GM21515 (cell line): ENCODE results near the gene XYLT1.

Source experiments
- ATAC-seq: cut with Tn5 transposase; IDR thresholded peaks from one replicate; pipeline ENCODE4 v1.9.1; 2021; ENCODE audit not compliant: unreplicated experiment

XYLT1 gene

DNA sequence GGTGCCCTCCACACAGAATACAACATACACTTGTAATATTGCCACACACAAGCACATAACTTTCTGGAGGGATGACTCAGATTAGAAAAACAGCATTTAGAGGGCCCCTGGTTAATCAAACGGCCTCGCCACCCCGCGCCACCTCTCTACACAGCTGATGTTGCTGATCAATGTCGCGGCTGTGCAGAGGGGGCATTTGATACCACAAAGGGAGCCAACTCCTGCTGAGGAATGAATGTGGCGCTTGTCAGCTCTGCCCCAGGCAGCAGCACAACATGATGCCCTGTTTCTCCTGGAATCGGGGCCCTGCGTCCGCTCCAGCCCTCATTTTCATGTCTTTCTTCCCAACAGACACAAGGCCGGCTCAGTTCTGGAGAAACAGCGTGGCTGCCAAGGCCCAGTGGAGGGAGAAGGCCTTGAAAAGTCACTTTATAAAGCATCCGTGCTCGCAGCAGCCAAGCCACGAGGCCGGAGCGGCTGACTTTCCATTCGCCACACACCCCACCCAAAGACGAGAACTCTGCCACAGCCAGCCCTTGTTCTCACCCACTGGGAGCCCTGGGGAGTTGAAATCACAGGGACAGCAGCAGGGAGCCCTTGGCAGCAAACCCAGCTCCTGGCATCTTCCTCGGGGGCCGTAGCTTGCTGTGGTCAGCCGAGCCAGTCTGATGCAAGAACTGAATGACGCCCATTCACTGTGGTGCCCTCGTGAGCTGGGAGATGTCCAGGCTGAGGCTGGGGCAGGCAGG lies 65.6 kb downstream of the XYLT1 start:
- ATAC-seq, result no peak

DNA sequence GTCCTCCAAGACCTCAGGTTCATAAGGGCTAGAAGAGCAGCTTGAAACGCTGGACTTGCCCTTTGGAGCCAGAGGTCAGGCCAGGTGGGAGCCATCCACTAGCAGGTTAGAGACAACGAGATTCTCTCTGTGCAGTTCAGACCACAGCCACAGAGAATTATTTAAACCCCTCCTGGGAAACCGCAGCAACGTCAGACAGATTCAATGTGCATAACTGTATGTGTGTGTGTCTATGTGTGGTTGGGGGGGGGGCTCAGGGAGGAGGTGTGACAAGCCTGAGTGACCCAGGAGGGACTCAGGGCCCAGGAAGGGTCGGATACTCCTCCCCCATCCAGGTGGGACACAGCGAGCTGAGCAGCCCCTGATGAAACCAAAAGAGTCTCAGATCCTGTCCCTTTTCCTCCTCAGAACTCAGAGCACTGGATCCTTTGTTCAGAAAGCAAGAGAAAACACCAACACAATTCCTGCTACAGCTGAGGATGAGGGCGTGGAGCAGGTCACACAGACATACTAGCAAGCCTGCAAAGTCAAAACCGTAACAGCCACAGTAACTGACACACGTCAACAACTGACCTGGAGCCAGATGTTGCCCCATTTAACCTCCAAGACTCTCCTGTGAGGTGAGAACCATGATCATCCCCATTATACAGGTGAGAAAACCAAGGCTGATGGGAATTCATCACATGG lies 66.8 kb downstream of the XYLT1 start:
- no peak for ATAC-seq

DNA sequence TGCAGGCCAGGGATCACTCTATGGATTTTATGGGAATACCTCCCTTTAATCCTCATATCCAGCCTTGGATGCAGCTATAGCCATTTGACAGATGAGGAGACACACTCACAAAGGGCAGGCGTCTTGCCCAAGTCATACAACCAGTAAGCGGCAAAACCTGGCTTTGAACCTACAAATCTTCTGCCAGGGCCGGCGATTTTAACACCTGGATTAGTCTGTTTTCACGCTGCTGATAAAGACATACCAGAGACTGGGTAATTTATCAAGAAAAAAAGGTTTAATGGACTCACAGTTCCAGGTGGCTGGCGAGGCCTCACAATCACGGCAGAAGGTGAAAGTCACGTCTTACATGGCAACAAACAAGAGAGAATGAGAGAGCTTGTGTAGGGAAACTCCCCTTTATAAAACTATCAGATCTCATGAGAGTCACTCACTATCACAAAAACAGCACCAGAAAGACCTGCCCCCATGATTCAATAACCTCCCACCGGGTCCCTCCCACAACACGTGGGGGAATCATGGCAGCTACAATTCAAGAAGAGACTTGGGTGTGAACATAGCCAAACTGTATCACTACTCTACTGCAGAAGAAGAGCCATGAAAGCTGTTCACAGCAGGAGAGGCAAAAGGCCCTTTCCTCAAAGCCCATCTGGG lies 67.5 kb downstream of the XYLT1 start:
- no peak for ATAC-seq

DNA sequence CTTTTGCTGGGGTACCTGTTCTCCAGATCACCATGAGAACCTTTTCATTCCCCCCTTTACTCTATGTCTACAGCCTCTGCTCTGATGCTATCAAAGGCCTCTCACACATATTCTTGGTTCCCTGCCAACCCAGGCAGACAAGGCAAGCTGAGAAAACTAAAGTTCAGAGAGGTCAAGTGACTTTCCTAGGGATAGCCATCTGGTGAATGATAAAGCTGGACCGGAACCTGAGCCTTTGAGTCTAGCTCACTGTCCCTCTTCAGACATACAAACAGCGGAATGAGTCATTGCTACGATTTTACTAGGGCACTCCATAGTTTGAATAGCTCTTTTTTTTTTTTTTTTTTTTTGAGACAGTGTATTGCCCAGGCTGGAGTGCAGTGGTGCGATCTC lies 73.3 kb downstream of the XYLT1 start:
- no peak for ATAC-seq

DNA sequence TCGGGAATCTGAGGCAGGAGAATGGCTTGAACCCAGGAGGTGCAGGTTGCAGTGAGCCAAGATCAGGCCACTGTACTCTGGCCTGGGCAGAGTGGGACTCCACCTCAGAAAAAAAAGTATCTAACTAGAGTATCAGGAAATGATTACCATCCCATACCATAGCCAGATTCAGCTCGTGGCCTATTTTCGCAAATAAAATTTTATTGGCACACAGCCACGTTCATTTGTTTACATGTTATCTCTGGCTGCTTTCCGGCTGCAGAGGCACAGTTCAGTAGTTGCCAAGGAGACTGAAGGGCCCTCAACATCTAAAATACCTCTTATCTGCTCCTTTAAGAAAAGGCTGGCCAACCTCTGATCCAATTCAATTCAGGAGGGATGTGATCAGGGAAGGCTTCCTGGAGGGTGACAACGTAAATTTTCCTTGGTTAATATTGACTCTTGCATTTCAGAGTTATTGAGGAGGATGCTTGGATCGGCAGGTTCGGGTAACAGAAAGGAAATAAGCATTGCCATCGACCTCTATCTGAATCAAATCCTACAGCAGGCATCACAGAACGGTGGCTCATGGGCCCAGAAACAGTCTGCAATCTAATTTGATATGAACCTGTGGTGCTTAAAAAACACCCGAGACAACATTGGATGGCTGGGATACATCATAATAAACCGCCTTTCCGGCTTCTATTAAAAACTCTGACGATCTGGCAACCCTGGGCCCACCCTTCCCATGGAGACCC lies 73.8 kb downstream of the XYLT1 start:
- ATAC-seq, result no peak

DNA sequence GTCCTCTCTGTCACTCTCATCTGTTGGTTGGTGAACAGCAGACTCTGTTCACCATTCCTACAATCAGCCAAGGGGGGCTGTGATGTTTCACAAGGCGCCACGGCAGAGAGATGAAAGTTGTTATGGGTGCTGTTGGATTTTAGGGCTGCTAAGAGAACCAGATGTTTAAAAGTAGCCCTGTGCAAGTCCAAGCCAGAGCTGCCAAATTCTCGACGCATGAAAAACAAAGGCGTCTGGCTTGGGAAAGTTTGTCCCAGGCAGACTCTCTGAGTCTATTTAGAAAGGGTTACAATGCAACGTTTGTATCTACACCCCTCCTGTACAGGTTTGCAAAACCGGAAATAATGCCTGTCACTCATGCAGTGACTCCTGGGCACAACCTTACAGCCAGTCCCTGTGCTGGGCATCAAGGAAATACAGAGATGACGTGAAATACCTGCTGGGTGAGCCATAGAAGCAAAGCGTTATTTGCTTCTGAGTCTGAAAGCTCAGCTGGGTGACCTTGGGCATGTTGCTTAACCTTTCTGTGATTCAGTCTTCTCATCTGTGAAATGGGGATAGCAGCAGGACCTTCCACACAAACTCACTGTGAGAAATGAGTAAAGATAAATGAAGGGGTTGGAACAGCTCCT lies 74.8 kb downstream of the XYLT1 start:
- no peak for ATAC-seq

DNA sequence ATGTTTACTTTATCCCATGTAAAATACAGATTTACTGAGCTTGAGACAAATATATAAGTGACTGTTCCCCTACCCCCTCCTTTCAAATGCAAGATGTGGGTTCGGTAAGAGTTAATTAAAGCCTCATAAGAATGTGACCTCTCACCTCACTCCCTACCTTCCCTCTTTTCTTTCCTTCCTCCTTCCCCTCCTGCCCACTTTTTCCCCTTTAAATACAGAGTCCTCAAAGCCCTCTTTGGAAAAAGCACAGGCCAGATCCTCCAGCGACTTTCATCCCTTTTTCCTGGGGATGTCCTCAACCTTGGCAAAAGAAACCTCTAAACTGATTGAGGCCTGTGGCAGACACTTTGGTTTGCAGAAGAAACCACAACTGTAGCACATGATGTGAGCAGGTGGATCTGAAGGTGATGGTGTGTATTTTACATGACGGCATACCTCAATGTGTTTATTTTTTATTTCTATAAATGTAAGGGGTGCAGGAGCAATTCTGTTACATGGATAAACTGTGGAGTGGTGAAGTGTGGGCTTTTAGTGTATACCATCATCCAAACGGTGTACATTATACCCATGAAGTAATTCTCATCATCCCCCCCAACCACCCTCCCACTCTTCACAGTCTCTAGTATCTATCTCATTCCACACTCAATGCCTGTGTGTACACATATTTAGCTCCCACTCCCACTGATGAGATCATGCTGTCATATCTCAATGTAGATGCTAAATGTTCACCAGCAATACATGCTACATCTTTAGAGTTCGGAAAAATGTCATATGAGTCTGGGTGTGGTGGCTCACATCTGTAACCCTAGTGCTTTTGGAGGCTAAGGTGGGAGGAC lies 77.7 kb downstream of the XYLT1 start:
- ATAC-seq, result no peak

DNA sequence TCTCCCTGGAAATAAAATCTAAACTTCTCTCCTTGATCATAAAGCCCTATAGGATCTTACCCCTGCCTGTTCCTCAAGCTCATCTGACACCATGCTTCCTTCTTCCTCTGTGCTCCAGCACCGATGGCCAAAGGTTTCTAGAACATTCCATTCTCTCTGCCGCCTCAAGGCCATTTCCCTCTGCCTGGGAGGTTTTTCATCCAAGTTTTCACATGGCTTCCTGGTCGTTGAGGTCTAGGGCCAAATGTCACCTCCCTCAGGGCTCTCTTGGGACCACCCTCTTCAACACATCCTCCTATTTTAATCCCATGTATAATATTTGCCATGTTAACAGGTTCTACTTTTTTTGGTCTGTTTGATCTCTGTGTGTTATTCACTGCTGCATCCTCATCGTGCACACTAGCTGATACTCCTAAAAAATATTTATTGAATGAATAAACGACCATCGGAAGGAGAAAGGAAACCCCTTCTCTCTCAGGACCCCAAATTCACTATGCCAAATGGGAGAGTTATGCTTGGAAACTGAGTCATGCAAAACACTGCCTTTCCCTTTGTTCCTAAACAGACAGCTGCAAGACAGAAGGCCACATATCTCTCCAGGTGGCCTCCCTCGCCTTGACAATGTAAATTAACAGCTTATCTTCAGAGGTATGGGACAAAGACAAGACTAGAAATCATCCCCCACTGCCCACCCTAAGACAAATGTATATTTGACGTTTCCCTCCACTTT lies 78.5 kb downstream of the XYLT1 start:
- no peak for ATAC-seq

DNA sequence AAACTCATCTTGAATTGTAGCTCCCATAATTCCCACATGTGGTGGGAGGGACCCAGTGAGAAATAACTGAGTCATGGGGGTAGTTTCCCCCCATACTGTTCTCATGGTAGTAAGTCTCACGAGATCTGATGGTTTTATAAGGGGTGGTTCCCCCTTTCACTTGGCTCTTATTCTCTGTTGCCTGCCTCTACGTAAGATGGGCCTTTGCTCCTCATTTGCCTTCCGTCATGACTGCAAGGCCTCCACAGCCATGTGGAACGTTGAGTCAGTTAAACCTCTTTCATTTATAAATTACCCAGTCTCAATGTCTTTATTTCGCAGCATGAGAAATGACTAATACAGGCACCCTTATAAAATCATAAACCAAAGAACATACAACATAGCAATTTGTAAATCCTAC lies 79.0 kb downstream of the XYLT1 start:
- no peak for ATAC-seq

DNA sequence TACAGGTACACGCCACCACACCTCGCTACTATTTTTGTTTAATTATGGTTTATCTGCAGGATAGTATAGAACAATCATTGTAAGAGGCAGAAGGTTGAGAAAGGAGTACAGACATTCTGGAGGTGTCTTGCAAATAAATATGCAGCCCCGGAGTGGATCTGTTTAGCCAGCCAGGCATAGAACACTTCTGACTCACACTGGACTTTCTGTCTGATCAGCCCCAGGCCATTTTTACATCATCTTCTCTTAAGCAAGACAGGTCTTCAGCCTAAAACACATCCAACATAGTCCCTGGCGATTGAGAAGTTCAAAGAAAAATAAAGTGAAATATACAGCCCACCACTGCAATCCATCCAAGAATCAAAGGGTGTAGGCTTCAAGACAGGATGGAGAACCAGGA lies 81.4 kb downstream of the XYLT1 start:
- ATAC-seq, result no peak

DNA sequence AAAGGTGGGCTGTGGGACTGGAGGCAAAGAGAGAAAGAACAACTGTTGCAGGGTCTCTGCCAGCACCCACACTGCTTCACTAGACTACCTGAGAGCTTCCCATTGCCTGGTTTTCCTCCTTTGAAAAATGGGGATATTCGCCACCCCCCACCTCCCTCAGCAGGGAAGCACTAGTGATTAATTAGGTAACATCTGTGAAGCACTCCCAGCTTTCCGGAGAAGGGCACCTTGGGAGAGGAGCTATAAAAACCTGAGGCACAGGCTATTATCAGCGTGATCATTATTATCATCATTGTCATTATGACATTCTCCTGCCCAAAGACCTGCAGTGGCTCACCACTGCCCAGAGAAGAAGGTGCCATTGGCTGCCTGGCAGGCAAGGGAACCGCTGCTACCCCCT lies 83.5 kb downstream of the XYLT1 start:
- ATAC-seq, result no peak

DNA sequence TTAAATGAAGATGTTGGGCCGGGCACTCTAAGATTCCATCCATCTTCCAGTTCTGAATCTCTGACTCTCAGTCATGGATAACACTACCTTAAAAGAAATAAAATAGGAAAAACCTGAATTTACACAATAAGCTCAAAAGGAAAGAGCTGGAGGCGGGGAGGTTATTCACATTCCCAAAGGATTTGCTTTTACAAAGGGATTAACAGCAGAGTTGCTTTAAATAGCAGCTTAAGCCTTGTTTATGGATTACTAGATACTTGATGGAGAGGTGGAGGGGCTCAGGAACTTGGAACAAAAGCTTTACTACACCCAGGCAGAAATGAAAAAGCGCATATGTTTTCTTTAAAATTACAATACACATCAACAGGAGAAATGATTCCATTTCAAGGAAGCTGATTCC lies 84.5 kb downstream of the XYLT1 start:
- no peak for ATAC-seq

DNA sequence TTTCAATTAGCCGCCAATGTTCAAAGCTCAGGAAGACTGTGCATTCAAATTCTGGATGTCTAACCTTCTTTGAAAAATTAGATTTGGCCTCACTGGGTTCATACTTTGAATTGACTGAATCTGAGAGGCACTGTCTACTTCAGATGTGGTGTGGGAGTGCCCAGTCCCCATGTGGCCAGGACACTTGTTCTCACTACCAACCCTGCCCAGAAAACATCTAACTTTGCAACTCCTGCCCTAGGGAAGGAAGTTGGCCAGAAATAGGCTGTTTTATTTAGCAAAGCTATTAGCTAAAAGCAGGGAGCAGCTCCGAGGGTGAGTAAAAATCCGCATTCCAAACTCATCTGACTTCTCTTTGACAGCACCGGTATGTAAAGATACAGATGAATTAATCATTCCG lies 86.3 kb downstream of the XYLT1 start:
- ATAC-seq, result no peak

DNA sequence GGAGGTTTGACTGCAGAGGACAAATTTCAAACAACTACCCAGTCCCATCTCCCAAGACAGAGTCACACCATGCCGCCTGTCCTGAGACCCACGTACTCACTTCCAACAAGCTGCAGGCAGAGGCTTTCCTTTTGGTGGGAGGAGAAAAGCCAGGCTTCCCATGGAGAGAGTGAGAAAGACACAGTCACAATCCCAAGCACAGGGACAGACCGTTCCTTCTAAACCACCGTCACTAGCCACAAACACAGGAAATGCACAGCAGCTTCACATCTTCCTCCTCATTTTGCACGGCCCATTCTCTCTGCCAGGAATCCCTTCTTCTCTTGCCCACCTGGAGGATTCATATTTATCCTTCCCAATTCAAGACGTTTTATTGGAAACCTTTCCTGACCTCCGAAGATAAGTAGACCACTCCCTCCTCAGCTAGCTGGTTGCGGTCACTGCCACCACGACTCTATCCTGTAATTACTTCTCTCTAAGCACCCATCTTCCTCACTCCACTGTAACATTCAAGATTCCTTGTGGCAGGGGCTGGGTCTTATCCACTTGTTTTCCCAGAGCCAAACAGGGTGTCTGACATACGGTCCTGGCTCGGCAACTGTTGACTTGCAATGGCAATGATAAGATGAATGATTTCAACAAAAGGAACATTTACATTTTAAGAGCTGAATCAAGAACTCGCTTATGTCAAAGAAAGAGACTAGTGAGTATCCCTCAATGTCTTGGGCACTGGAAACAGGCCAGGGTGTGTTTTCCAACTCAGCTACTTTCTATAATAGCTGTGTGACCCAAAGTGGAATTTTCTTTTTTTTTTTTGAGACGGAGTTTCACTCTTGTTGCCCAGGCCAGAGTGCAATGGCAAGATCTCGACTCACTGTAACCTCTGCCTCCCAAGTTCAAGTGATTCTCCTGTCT lies 87.6 kb downstream of the XYLT1 start:
- ATAC-seq, result no peak

DNA sequence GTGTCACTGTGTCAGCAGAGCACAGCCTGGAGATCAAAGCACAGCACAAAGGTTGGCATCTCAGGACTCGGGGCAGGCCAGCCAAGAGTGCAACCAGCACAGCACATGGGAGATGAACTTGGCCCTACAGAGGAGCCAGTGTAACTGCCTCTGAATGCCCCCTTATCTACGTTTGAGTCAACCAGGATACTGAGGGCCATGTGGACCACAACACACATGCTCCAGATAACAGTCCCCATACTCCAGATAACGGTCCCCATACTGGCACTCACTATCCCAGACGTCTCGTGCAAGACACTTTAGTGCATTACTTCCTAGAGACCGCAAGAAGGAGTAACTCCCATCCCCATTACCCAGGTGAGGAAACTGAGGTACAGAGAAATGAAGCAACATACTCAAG lies 88.2 kb downstream of the XYLT1 start:
- ATAC-seq, result no peak

DNA sequence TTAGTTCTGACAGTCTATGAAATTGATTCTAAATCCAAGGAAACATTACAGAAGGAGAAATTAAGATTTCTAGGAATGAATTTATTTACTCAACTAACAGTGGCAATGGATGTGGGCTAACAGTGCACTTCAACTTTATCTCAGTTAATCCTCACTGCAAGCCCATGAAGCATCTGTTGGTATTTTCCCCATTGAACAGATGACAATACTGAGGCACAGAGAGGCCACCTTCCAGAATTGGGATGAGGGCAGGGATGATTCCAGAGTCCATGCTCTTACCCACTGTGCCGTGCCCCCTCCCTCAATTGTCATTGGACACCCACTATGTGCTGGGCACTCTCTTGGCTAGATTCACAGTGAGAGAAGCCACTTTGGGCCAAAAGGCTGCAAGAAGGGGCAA lies 89.0 kb downstream of the XYLT1 start:
- no peak for ATAC-seq

DNA sequence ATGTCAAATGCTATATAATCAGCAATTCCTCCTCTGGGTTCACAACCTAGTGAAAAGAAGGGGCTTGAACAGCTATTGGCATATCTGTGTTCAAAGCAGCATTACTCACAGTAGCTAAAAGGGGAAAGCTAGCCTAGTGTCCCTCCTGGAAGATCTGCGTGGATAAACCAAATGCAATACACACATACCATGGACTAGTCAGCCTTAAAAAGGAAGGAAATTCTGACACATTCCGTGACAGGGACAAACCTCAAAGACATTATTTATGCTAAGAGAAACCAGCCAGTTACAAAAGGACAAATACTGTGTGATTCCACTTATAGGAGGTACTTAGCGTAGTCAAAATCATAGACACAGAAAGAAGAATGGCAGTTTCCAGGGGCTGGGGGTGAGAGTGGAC lies 90.1 kb downstream of the XYLT1 start:
- ATAC-seq, result no peak

DNA sequence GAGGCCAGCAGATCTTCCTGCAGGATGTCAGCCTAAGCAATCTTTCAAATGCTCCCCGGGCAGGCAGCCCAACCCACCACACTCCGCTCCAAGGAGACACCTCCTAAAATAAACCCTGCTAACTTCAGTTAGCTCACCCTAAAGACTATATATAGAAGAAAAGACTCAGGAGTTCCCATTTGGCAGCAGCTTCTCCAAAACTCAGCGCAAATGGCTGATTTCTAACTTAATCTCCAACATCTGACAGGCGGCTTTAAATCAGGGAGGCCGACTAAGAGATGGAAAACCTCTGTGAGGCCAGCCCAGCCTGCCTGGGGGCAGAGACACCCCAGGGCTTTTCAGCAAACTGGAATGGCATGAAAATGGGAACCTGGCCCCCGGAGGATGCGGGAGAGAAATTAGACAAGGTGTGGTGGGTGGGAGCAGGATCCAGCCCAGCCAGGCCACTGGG lies 91.6 kb downstream of the XYLT1 start:
- no peak for ATAC-seq
